OCI-LY1 (cell line): Measurements from ENCODE around the gene KRT16.

Source experiments
- CTCF ChIP-seq: fragments of 200-600 bp; sonication (generic), shearing (Covaris generic); IDR thresholded peaks from 2 replicates; pipeline ENCODE4 v1.5.1; 2017; ENCODE audit warnings: mild to moderate bottlenecking, antibody characterized with exemption, low read length, moderate library complexity, mixed read lengths
- EZH2 ChIP-seq: fragments of 200-600 bp; sonication (generic), shearing (Covaris generic); IDR thresholded peaks from 2 replicates; pipeline ENCODE4 v1.8.0; 2017; ENCODE audit warnings: borderline replicate concordance, mixed run types, mild to moderate bottlenecking, antibody characterized with exemption, low read length, moderate library complexity, mixed read lengths

GRCh38 chr17:41638194-41638593 is 25.6 kb upstream of the KRT16 start:
- TF ChIP-seq CTCF (no peak), EZH2 (no peak)
